Esophagus squamous epithelium (tissue), 4 donors: ENCODE data around the gene PTGDS.

Source experiments
- POLR2A ChIP-seq, 4 donors: fragments of 450-650 bp; IDR thresholded peaks; one replicate each; pipeline ENCODE4 v1.6.1; 2017; ENCODE audit warnings: antibody characterized with exemption in 4 of 4, mild to moderate bottlenecking in 4 of 4, moderate library complexity in 3 of 4
- TF ChIP-seq, protein P1 (sequence below), 6 experiments: fragments of 450-650 bp in 4 of 6; fragments of 200-600 bp in 2 of 6; sonication (generic) in 2 of 6; IDR thresholded peaks; one replicate each; pipeline ENCODE4 v1.5.1; 2016 to 2019; ENCODE audit warnings: antibody characterized with exemption in 6 of 6, mild to moderate bottlenecking in 4 of 6, moderate library complexity in 4 of 6

GRCh38 chr9:137000177-137000930 is 23.1 kb downstream of the PTGDS start:
- TF ChIP-seq, protein P1, sequence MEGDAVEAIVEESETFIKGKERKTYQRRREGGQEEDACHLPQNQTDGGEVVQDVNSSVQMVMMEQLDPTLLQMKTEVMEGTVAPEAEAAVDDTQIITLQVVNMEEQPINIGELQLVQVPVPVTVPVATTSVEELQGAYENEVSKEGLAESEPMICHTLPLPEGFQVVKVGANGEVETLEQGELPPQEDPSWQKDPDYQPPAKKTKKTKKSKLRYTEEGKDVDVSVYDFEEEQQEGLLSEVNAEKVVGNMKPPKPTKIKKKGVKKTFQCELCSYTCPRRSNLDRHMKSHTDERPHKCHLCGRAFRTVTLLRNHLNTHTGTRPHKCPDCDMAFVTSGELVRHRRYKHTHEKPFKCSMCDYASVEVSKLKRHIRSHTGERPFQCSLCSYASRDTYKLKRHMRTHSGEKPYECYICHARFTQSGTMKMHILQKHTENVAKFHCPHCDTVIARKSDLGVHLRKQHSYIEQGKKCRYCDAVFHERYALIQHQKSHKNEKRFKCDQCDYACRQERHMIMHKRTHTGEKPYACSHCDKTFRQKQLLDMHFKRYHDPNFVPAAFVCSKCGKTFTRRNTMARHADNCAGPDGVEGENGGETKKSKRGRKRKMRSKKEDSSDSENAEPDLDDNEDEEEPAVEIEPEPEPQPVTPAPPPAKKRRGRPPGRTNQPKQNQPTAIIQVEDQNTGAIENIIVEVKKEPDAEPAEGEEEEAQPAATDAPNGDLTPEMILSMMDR (IDR thresholded peaks at IDR 0.05): no peak
- TF ChIP-seq POLR2A (IDR thresholded peaks at IDR 0.05): no peak
